SJCRH30 (cell line): ENCODE results near the gene ZIC2. TPM values are rescaled to one million over a fixed set of nuclear protein-coding genes. Genes with fewer than 3 reads are reported as not detected.
A peak's percentile ranks its signal among the peaks of the same experiment; 100 is the strongest.

ENCODE experiments used
- DNase-seq, 2 experiments: peaks; one replicate each; pipeline ENCODE4 v3.0.0-alpha.2; 2015 to 2020
- H3K27ac ChIP-seq: fragments of 250-450 bp; sonication (Bioruptor Pico); 2 replicates; pipeline ENCODE4 v1.5.1; 2020; ENCODE audit warnings: mild to moderate bottlenecking, moderate library complexity
- H3K27me3 ChIP-seq: fragments of 250-450 bp; sonication (Bioruptor Pico); 2 replicates; pipeline ENCODE4 v1.5.1; 2020; ENCODE audit warnings: mild to moderate bottlenecking, moderate library complexity
- H3K36me3 ChIP-seq: fragments of 250-450 bp; sonication (Bioruptor Pico); 2 replicates; pipeline ENCODE4 v1.5.1; 2020; ENCODE audit warnings: mild to moderate bottlenecking, moderate library complexity
- H3K4me1 ChIP-seq: fragments of 250-450 bp; sonication (Bioruptor Pico); 2 replicates; pipeline ENCODE4 v1.5.1; 2020; ENCODE audit warnings: mild to moderate bottlenecking, moderate library complexity
- H3K4me3 ChIP-seq: fragments of 250-450 bp; sonication (Bioruptor Pico); 2 replicates; pipeline ENCODE4 v1.5.1; 2020; ENCODE audit warnings: mild to moderate bottlenecking, moderate library complexity
- H3K9me3 ChIP-seq: fragments of 250-450 bp; sonication (Bioruptor Pico); replicated peaks from 2 replicates; pipeline ENCODE4 v1.5.1; 2020; ENCODE audit warnings: mild to moderate bottlenecking, moderate library complexity
- total RNA-seq: library from RNA; depleted of rRNA; stranded (reverse); fragments of >200 nt; shearing (Covaris generic); gene quantifications from 2 replicates; pipeline ENCODE4 v1.2.3, GENCODE V29; 2014

ZIC2 gene
- total RNA-seq, 1 experiment from 2014 or later, result 2.7 TPM

GRCh38 chr13:99976575-99976974 is 5.0 kb upstream of the ZIC2 start:
- no peak for DNase-seq
- Histone ChIP-seq H3K27me3 (no peaks in the 10 kb centered on the region; the same call in 1 of the 2 replicates), H3K27ac (no peak overlapping the region), H3K36me3 (no peaks in the 10 kb centered on the region), H3K4me1 (no peaks in the 10 kb centered on the region), H3K4me3 (no peak overlapping the region), H3K9me3 (no peaks in the 10 kb centered on the region)

- Histone ChIP-seq H3K9me3 (no peaks in the 10 kb centered on the region), H3K36me3 (no peaks in the 10 kb centered on the region), H3K27me3 (no peaks in the 10 kb centered on the region; the same call in 1 of the 2 replicates), H3K27ac (no peak overlapping the region), H3K4me3 (no peak overlapping the region), H3K4me1 (no peaks in the 10 kb centered on the region)
- DNase-seq, result no peak
These were observed 4.2 kb upstream of the ZIC2 start for GRCh38 chr13:99977334-99977911.

- H3K27ac ChIP-seq, result no peak overlapping the region
- H3K4me3 ChIP-seq, result no peak overlapping the region
- no peak for DNase-seq
- H3K36me3 ChIP-seq, result no peaks in the 10 kb centered on the region
- H3K27me3 ChIP-seq, result no peaks in the 10 kb centered on the region
- H3K9me3 ChIP-seq, result no peaks in the 10 kb centered on the region
- no peaks in the 10 kb centered on the region for H3K4me1 ChIP-seq
These were observed 3.4 kb upstream of the ZIC2 start for GRCh38 chr13:99977912-99978798.

- Histone ChIP-seq H3K27ac (no peak overlapping the region), H3K27me3 (no peaks in the 10 kb centered on the region), H3K4me1 (no peaks in the 10 kb centered on the region), H3K36me3 (no peaks in the 10 kb centered on the region), H3K9me3 (no peaks in the 10 kb centered on the region), H3K4me3 (peak overlapping the region; percentile 77)
- DNase-seq, result peak; percentile 24 to 47
These were observed 2.7 kb upstream of the ZIC2 start for GRCh38 chr13:99978799-99979452.

GRCh38 chr13:99979453-99980200 is 2.0 kb upstream of the ZIC2 start:
- no peaks in the 10 kb centered on the region for H3K9me3 ChIP-seq
- peak overlapping the region; percentile 77 for H3K4me3 ChIP-seq
- H3K27ac ChIP-seq, result peak overlapping the region; percentile 44
- H3K4me1 ChIP-seq, result no peaks in the 10 kb centered on the region
- H3K27me3 ChIP-seq, result no peaks in the 10 kb centered on the region
- no peaks in the 10 kb centered on the region for H3K36me3 ChIP-seq
- DNase-seq, result peak; percentile 64 to 73

- Histone ChIP-seq H3K4me1 (no peaks in the 10 kb centered on the region), H3K27me3 (no peaks in the 10 kb centered on the region), H3K4me3 (peak overlapping the region; percentile 77), H3K27ac (peak overlapping the region; percentile 45), H3K9me3 (no peaks in the 10 kb centered on the region), H3K36me3 (no peaks in the 10 kb centered on the region)
- peak; percentile 80 to 81 for DNase-seq
These were observed 1.3 kb upstream of the ZIC2 start for GRCh38 chr13:99980201-99980823.

GRCh38 chr13:99980824-99981734 is 505 bp upstream of the ZIC2 start:
- peak overlapping the region; percentile 45; the same call in 1 of the 2 replicates for H3K27ac ChIP-seq
- H3K9me3 ChIP-seq, result no peaks in the 10 kb centered on the region
- peak overlapping the region; percentile 77 for H3K4me3 ChIP-seq
- H3K4me1 ChIP-seq, result no peaks in the 10 kb centered on the region
- H3K36me3 ChIP-seq, result no peaks in the 10 kb centered on the region
- no peaks in the 10 kb centered on the region for H3K27me3 ChIP-seq
- DNase-seq, result peak; percentile 63 to 69

GRCh38 chr13:99982036-99982730 is 599 bp downstream of the ZIC2 start:
- H3K9me3 ChIP-seq, result no peaks in the 10 kb centered on the region
- H3K4me1 ChIP-seq, result no peaks in the 10 kb centered on the region
- peak overlapping the region; percentile 77 for H3K4me3 ChIP-seq
- no peak overlapping the region for H3K27ac ChIP-seq
- no peaks in the 10 kb centered on the region for H3K36me3 ChIP-seq
- no peaks in the 10 kb centered on the region for H3K27me3 ChIP-seq
- DNase-seq, result peak; percentile 26 to 54

- H3K4me3 ChIP-seq, result peak overlapping the region; percentile 77
- no peaks in the 10 kb centered on the region for H3K9me3 ChIP-seq
- no peaks in the 10 kb centered on the region for H3K4me1 ChIP-seq
These were observed 1.3 kb downstream of the ZIC2 start for GRCh38 chr13:99982731-99983498.

GRCh38 chr13:99983499-99984401 is 2.2 kb downstream of the ZIC2 start:
- Histone ChIP-seq H3K27me3 (no peaks in the 10 kb centered on the region), H3K4me1 (no peaks in the 10 kb centered on the region), H3K9me3 (no peaks in the 10 kb centered on the region), H3K36me3 (no peaks in the 10 kb centered on the region), H3K27ac (no peak overlapping the region), H3K4me3 (peak overlapping the region; percentile 77)
- peak in 1 of 2 experiments; percentile 15 for DNase-seq

More at GRCh38 chr13:99982731-99983498, 1.3 kb downstream of the ZIC2 start:
- no peaks in the 10 kb centered on the region for H3K36me3 ChIP-seq
- DNase-seq, result peak; percentile 20 to 43
- H3K27ac ChIP-seq, result no peak overlapping the region
- no peaks in the 10 kb centered on the region for H3K27me3 ChIP-seq

- Histone ChIP-seq H3K9me3 (no peaks in the 10 kb centered on the region), H3K36me3 (no peaks in the 10 kb centered on the region), H3K27me3 (no peaks in the 10 kb centered on the region), H3K4me1 (no peaks in the 10 kb centered on the region), H3K27ac (no peak overlapping the region), H3K4me3 (no peak overlapping the region)
- DNase-seq, result no peak
These were observed 3.1 kb downstream of the ZIC2 start for GRCh38 chr13:99984461-99985240.
